IMR-90 (cell line): ENCODE measurements around the gene FAM171A1. TPM values are rescaled to one million over a fixed set of nuclear protein-coding genes. Genes with fewer than 3 reads are reported as not detected.

Experiments used
- ATAC-seq: fragments of 200-7000 bp; cut with Tn5 transposase; 2 replicates; pipeline ENCODE4 v1.9.1; 2020; ENCODE audit warnings: low read depth, mild to moderate bottlenecking, moderate library complexity
- BruUV-seq: library from RNA; stranded (reverse); fragments of 400-500 nt; replicated peaks from 2 replicates; lab custom pipeline; 2021; lab: Mats Ljungman, UMichigan
- CTCF ChIA-PET: fragments of 300-600 bp; formaldehyde crosslinking; extraction: SDS; loops from one replicate; lab custom pipeline; 2021; ENCODE audit warnings: antibody characterized with exemption; lab: Yijun Ruan, JAX
- POLR2A ChIA-PET: fragments of 300-600 bp; sonication (Branson Sonifier 250); formaldehyde crosslinking; loops from one replicate; lab custom pipeline; 2022; ENCODE audit warnings: antibody characterized with exemption; ENCODE audit not compliant: unreplicated experiment; lab: Charles Lee
- DNase-seq: peaks from one replicate; pipeline ENCODE4 v3.0.0; 2013
- H2AFZ ChIP-seq: replicated peaks from 2 replicates; pipeline ENCODE3; 2013; ENCODE audit warnings: low read length, mild to moderate bottlenecking; ENCODE audit not compliant: poor library complexity
- H2AK5ac ChIP-seq: 2 replicates; pipeline ENCODE4 v1.6.1; 2013; ENCODE audit warnings: low read depth, low read length, inconsistent platforms
- H2AK9ac ChIP-seq: replicated peaks from 2 replicates; pipeline ENCODE3; 2013; ENCODE audit warnings: mild to moderate bottlenecking, low read depth, low read length, moderate library complexity; ENCODE audit not compliant: poor library complexity
- H2BK120ac ChIP-seq: 2 replicates; pipeline ENCODE4 v1.6.1; 2013; ENCODE audit warnings: low read depth, low read length, inconsistent platforms
- H2BK15ac ChIP-seq: 3 replicates; pipeline ENCODE4 v1.6.1; 2013; ENCODE audit warnings: low read depth, low read length, inconsistent platforms
- H2BK20ac ChIP-seq: 2 replicates; pipeline ENCODE4 v1.6.1; 2013; ENCODE audit warnings: low read depth, mild to moderate bottlenecking, inconsistent platforms, low read length, moderate library complexity
- H2BK5ac ChIP-seq: 2 replicates; pipeline ENCODE4 v1.6.1; 2013; ENCODE audit warnings: mild to moderate bottlenecking, low read depth, low read length, inconsistent platforms; ENCODE audit not compliant: poor library complexity, severe bottlenecking
- H3K14ac ChIP-seq: replicated peaks from 2 replicates; pipeline ENCODE4 v1.6.1; 2013; ENCODE audit warnings: low read depth, low read length, inconsistent platforms
- H3K18ac ChIP-seq: 2 replicates; pipeline ENCODE4 v1.6.1; 2013; ENCODE audit warnings: low read depth, low read length, control low read depth
- H3K23ac ChIP-seq: 2 replicates; pipeline ENCODE4 v1.6.1; 2013; ENCODE audit warnings: low read depth, low read length, inconsistent platforms
- H3K27ac ChIP-seq: 2 replicates; pipeline ENCODE4 v1.5.1; 2013; ENCODE audit warnings: mild to moderate bottlenecking, control low read depth, low read length; ENCODE audit not compliant: insufficient read depth
- H3K27me3 ChIP-seq: 2 replicates; pipeline ENCODE4 v1.6.1; 2013; ENCODE audit warnings: low read length; ENCODE audit not compliant: control insufficient read depth, insufficient read depth
- H3K36me3 ChIP-seq: 2 replicates; pipeline ENCODE4 v1.6.1; 2013; ENCODE audit warnings: low read length, mixed read lengths; ENCODE audit not compliant: control insufficient read depth, insufficient read depth
- H3K4ac ChIP-seq: 2 replicates; pipeline ENCODE4 v1.6.1; 2013; ENCODE audit warnings: low read depth, low read length, inconsistent platforms
- H3K4me1 ChIP-seq: 2 replicates; pipeline ENCODE4 v1.6.1; 2013; ENCODE audit warnings: low read length, mixed read lengths; ENCODE audit not compliant: control insufficient read depth, insufficient read depth
- H3K4me2 ChIP-seq: 2 replicates; pipeline ENCODE4 v1.6.1; 2013; ENCODE audit warnings: low read depth, mild to moderate bottlenecking, control low read depth, low read length, moderate library complexity
- H3K4me3 ChIP-seq: 2 replicates; pipeline ENCODE4 v1.5.1; 2013; ENCODE audit warnings: low read depth, mild to moderate bottlenecking, control low read depth, low read length, moderate library complexity; ENCODE audit not compliant: insufficient read depth
- H3K56ac ChIP-seq: 2 replicates; pipeline ENCODE4 v1.6.1; 2013; ENCODE audit warnings: low read length, inconsistent platforms; ENCODE audit not compliant: insufficient read depth; ENCODE audit errors: extremely low read depth
- H3K79me1 ChIP-seq, 2 experiments: 2 replicates each; pipeline ENCODE4 v1.6.1; 2013; ENCODE audit warnings: low read length in 2 of 2, inconsistent platforms in 1 of 2, low read depth in 1 of 2
- H3K9ac ChIP-seq: 2 replicates; pipeline ENCODE4 v1.6.1; 2013; ENCODE audit warnings: low read depth, low read length, control low read depth
- H3K9me1 ChIP-seq: 2 replicates; pipeline ENCODE4 v1.6.1; 2013; ENCODE audit warnings: low read length, inconsistent platforms; ENCODE audit not compliant: insufficient read depth
- H3K9me3 ChIP-seq: 2 replicates; pipeline ENCODE4 v1.6.1; 2013; ENCODE audit warnings: low read length; ENCODE audit not compliant: control insufficient read depth, insufficient read depth
- H4K20me1 ChIP-seq: 2 replicates; pipeline ENCODE4 v1.6.1; 2013; ENCODE audit warnings: low read length, inconsistent platforms; ENCODE audit not compliant: insufficient read depth
- H4K5ac ChIP-seq: 2 replicates; pipeline ENCODE4 v1.6.1; 2013; ENCODE audit warnings: mild to moderate bottlenecking, low read depth, low read length, control low read depth
- H4K8ac ChIP-seq, 2 experiments: 2 replicates each; pipeline ENCODE4 v1.6.1; 2013; ENCODE audit warnings: low read depth in 2 of 2, low read length in 2 of 2, control low read depth in 1 of 2, inconsistent platforms in 1 of 2
- H4K91ac ChIP-seq: 2 replicates; pipeline ENCODE4 v1.6.1; 2013; ENCODE audit warnings: low read depth, low read length, inconsistent platforms; ENCODE audit not compliant: insufficient read depth
- BHLHE40 ChIP-seq: fragments of 150-350 bp; IDR thresholded peaks from 2 replicates; pipeline ENCODE4 v1.6.1; 2016; ENCODE audit warnings: mild to moderate bottlenecking, low read depth, low read length
- CEBPB ChIP-seq: IDR thresholded peaks from 2 replicates; pipeline ENCODE4 v1.6.1; 2012; ENCODE audit warnings: low read depth, low read length, improper control_type of control experiment
- CHD1 ChIP-seq: IDR thresholded peaks from 2 replicates; pipeline ENCODE4 v1.6.1; 2012; ENCODE audit warnings: low read depth, low read length, improper control_type of control experiment
- FOS ChIP-seq: fragments of 150-350 bp; IDR thresholded peaks from 2 replicates; pipeline ENCODE4 v1.6.1; 2016; ENCODE audit warnings: low read depth, low read length
- MAFK ChIP-seq: IDR thresholded peaks from 2 replicates; pipeline ENCODE4 v1.6.1; 2012; ENCODE audit warnings: low read depth, low read length, improper control_type of control experiment
- MAZ ChIP-seq: IDR thresholded peaks from 2 replicates; pipeline ENCODE4 v1.6.1; 2012; ENCODE audit warnings: low read depth, mild to moderate bottlenecking, low read length, improper control_type of control experiment, moderate library complexity, borderline replicate concordance
- NFE2L2 ChIP-seq: fragments of 150-350 bp; IDR thresholded peaks from 2 replicates; pipeline ENCODE4 v1.6.1; 2016; ENCODE audit warnings: low read depth, mild to moderate bottlenecking, low read length
- POLR2A ChIP-seq: IDR thresholded peaks from 2 replicates; pipeline ENCODE4 v1.6.1; 2012; ENCODE audit warnings: mild to moderate bottlenecking, low read depth, low read length
- RAD21 ChIP-seq: IDR thresholded peaks from 2 replicates; pipeline ENCODE4 v1.6.1; 2012; ENCODE audit warnings: low read length, improper control_type of control experiment
- RCOR1 ChIP-seq: IDR thresholded peaks from 2 replicates; pipeline ENCODE4 v1.6.1; 2012; ENCODE audit warnings: mild to moderate bottlenecking, low read length, improper control_type of control experiment; ENCODE audit not compliant: insufficient replicate concordance
- SMC3 ChIP-seq: fragments of 150-350 bp; IDR thresholded peaks from 2 replicates; pipeline ENCODE4 v1.6.1; 2016; ENCODE audit warnings: low read depth, mild to moderate bottlenecking, antibody characterized with exemption, low read length, moderate library complexity
- WGBS, 2 experiments: methylation state at CpG; one replicate each; pipeline versions ENCODE4 v1.1.5 to v1.1.7; 2013; ENCODE audit warnings: missing lambda C conversion rate in 2 of 2; ENCODE audit not compliant: insufficient read length in 1 of 2; ENCODE audit errors: extremely low coverage in 2 of 2; 5-methylcytosine and 5-hydroxymethylcytosine counted together
- dilution Hi-C: fragments of 300-500 bp; cut with HindIII; formaldehyde crosslinking; loops from one replicate; pipeline ENCODE4 v1.14.3; 2018; ENCODE audit warnings: low sequenced_read_pairs; ENCODE audit not compliant: unreplicated experiment
- in situ Hi-C: fragments of 300-500 bp; cut with MboI; formaldehyde crosslinking; loops from 3 replicates; pipeline ENCODE4 v1.14.3; 2019; ENCODE audit warnings: low sequenced_read_pairs, inconsistent platforms, mixed read lengths
- intact Hi-C: fragments of 100-400 bp; cut with micrococcal nuclease; formaldehyde crosslinking; loops from 2 replicates; pipeline ENCODE4 v1.10.0; 2022
- polyA plus RNA-seq, 3 experiments: library from polyadenylated mRNA; depleted of rRNA; stranded (reverse); fragments of >200 nt; gene quantifications; 2 replicates each; pipeline ENCODE4 v1.2.3, GENCODE V29; 2012; ENCODE audit warnings: low replicate concordance in 1 of 3
- total RNA-seq: library from RNA; depleted of rRNA; stranded (reverse); fragments of >200 nt; gene quantifications from 2 replicates; pipeline ENCODE4 v1.2.3, GENCODE V29; 2012
- TF ChIP-seq, protein P1 (sequence below): fragments of 150-350 bp; IDR thresholded peaks from 2 replicates; pipeline ENCODE4 v1.6.1; 2016; ENCODE audit warnings: low read depth, mild to moderate bottlenecking, low read length, moderate library complexity, borderline replicate concordance
- TF ChIP-seq, protein P2 (sequence below): fragments of 150-350 bp; IDR thresholded peaks from 2 replicates; pipeline ENCODE4 v1.6.1; 2017; ENCODE audit warnings: mild to moderate bottlenecking, antibody characterized with exemption, low read length, low read depth
- TF ChIP-seq, protein P3 (sequence below): conservative IDR thresholded peaks from 2 replicates; pipeline ENCODE4 v1.5.1; 2012; ENCODE audit warnings: mild to moderate bottlenecking, low read depth, low read length, improper control_type of control experiment

The FAM171A1 gene
- total and polyA plus RNA-seq, 2 of the 4 experiments (the other 2 are of a cell fraction) = 20.3 to 30.6 TPM

DNA sequence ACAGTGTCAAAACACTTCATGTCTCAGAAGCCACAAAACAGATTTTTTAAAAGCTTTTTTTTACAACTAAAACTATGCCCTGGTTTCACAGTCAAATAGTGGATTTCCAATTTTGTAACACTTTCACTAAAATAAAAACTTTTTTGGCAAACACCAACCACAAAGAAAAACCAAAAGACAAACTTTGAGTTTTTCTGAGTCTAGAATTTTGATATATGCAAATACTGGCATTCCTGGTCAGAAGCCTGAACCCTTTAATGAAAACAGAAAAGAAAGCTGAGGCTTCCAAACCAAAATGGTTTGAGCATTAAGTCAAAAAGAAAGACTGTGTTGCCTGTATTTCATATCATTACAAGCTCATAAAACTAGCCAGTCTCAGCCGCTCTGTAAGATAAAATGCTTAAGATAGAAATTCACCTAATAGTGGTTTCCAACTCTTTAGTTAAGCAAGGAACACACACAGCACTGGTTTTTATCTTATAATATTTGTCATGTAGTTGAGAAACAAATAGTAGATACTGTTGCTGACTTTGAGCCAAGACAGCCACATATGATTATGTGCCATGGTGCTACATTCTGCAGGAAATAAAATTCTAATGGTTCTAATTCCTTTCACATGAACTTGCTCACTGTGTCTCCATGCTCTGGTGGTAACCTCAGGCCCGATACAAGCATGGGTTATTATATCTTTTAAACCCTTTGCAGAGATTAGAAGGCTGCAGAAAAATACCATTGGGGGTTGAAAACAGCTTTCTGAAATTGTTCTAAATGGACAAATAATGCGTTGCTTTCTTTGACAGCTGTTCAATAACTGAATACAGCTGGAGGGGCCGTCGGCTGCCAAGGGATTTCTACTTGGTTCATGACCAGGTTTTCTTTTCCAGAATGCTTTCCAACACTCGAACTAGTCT is 49.4 kb downstream of the FAM171A1 start:
- peaks cover 14% of the 10 kb centered on the region; the same call in 1 of the 2 replicates for H4K20me1 ChIP-seq
- no peak overlapping the region for H4K5ac ChIP-seq
- no peak overlapping the region for H3K9ac ChIP-seq
- no peak overlapping the region for H2AK5ac ChIP-seq
- H3K27ac ChIP-seq = no peak overlapping the region
- H3K79me1 ChIP-seq = peaks cover 15 to 43% of the 10 kb centered on the region in 2 experiments
- in situ Hi-C loops (no loop called here), dilution Hi-C loops (no loop called here), intact Hi-C loops (no loop called here)
- H2BK5ac ChIP-seq = no peak overlapping the region
- H3K4ac ChIP-seq = no peak overlapping the region
- peaks cover 3% of the 10 kb centered on the region for H3K4me1 ChIP-seq
- H3K27me3 ChIP-seq = no peaks in the 10 kb centered on the region
- BruUV-seq = no TSS peak
- no peak overlapping the region for H2BK15ac ChIP-seq
- peak; percentile 70 for ATAC-seq
- no peak overlapping the region for H2AK9ac ChIP-seq
- H2AFZ ChIP-seq = no peak overlapping the region
- no peaks in the 10 kb centered on the region for H3K36me3 ChIP-seq
- DNase-seq = peak; percentile 48
- no peak overlapping the region for H3K14ac ChIP-seq
- H4K91ac ChIP-seq = no peak overlapping the region
- WGBS, 2 experiments = 0% methylated on average over 1 of the region's 6 CpGs; no CpG with 5 or more reads in 1 of the 2 experiments
- no peak overlapping the region for H3K23ac ChIP-seq
- H3K4me2 ChIP-seq = no peak overlapping the region
- ChIA-PET CTCF (interaction anchor here (0.8 to 1.0 kb wide), 2 partner anchors 49 to 110 kb away, joined by 3 read pairs; partner anchors contain the start of gene FAM171A1), POLR2A (no interaction called here)
- H3K56ac ChIP-seq = no peak overlapping the region
- H2BK20ac ChIP-seq = no peak overlapping the region
- H4K8ac ChIP-seq = no peak overlapping the region
- H3K9me1 ChIP-seq = peaks cover 3% of the 10 kb centered on the region; the same call in 1 of the 2 replicates
- H2BK120ac ChIP-seq = no peak overlapping the region
- no peak overlapping the region for H3K18ac ChIP-seq
- H3K9me3 ChIP-seq = no peaks in the 10 kb centered on the region
- H3K4me3 ChIP-seq = no peak overlapping the region
- no peak for TF ChIP-seq NFE2L2
- TF ChIP-seq, protein P1, sequence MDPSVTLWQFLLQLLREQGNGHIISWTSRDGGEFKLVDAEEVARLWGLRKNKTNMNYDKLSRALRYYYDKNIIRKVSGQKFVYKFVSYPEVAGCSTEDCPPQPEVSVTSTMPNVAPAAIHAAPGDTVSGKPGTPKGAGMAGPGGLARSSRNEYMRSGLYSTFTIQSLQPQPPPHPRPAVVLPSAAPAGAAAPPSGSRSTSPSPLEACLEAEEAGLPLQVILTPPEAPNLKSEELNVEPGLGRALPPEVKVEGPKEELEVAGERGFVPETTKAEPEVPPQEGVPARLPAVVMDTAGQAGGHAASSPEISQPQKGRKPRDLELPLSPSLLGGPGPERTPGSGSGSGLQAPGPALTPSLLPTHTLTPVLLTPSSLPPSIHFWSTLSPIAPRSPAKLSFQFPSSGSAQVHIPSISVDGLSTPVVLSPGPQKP = no peak
- TF ChIP-seq POLR2A = no peak
- no peak for TF ChIP-seq RAD21
- TF ChIP-seq MAZ = no peak
- TF ChIP-seq, protein P2, sequence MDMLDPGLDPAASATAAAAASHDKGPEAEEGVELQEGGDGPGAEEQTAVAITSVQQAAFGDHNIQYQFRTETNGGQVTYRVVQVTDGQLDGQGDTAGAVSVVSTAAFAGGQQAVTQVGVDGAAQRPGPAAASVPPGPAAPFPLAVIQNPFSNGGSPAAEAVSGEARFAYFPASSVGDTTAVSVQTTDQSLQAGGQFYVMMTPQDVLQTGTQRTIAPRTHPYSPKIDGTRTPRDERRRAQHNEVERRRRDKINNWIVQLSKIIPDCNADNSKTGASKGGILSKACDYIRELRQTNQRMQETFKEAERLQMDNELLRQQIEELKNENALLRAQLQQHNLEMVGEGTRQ = no peak
- TF ChIP-seq RCOR1 = no peak
- TF ChIP-seq CHD1 = no peak
- TF ChIP-seq CEBPB = no peak
- TF ChIP-seq SMC3 = no peak
- no peak for TF ChIP-seq FOS
- no peak for TF ChIP-seq BHLHE40
- TF ChIP-seq, protein P3, sequence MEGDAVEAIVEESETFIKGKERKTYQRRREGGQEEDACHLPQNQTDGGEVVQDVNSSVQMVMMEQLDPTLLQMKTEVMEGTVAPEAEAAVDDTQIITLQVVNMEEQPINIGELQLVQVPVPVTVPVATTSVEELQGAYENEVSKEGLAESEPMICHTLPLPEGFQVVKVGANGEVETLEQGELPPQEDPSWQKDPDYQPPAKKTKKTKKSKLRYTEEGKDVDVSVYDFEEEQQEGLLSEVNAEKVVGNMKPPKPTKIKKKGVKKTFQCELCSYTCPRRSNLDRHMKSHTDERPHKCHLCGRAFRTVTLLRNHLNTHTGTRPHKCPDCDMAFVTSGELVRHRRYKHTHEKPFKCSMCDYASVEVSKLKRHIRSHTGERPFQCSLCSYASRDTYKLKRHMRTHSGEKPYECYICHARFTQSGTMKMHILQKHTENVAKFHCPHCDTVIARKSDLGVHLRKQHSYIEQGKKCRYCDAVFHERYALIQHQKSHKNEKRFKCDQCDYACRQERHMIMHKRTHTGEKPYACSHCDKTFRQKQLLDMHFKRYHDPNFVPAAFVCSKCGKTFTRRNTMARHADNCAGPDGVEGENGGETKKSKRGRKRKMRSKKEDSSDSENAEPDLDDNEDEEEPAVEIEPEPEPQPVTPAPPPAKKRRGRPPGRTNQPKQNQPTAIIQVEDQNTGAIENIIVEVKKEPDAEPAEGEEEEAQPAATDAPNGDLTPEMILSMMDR = no peak
- TF ChIP-seq MAFK = no peak
